ENCODE results near the gene PTPRD.

Gene PTPRD

GRCh38 chr9:8904771-8905515, 1707.9 kb downstream of the PTPRD start:
- no peak for DNase-seq (ENCODE audit: low read depth)

- DNase-seq (ENCODE audit: low read depth), result no peak
These were observed 1709.7 kb downstream of the PTPRD start for GRCh38 chr9:8903077-8903476.

DNA sequence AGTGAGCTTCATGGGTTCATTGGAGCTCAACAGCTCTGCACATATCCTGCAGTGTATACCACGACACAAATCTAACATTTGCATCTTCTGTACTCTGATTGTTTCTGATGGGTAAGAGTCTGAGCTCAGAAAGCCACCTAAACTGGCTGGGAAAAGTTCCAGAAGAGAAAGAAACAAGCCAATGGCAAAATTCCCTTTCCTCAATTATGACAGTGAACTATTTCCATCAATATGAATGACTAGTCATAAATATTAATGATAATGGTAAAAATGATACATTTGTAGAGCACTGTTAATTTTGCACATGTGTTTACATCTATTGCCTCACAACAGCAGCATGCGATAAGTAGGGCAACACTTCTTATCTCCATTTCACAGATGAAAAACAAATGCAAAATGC, 1711.7 kb downstream of the PTPRD start:
- DNase-seq (ENCODE audit: low read depth), result no peak

GRCh38 chr9:8899511-8899910, 1713.3 kb downstream of the PTPRD start:
- no peak for DNase-seq (ENCODE audit: low read depth)

DNA sequence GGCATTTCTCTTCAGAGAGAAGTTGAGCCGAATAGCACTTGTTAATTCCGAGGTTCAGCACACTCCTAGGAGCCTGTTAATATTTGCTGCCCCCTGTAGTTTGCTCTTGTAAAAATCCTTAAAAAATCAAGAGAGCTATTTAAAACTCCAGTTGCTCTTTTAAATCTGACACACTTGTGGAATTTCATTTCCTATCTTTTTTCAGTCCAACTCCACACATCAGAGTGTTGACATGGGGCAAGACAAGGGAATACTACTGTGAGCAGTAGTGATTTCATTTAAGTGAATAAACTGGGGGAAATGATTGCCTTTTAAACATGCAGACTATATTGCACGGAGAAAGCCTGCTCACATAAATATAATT, 1717.0 kb downstream of the PTPRD start:
- DNase-seq (ENCODE audit: low read depth), result no peak

DNA sequence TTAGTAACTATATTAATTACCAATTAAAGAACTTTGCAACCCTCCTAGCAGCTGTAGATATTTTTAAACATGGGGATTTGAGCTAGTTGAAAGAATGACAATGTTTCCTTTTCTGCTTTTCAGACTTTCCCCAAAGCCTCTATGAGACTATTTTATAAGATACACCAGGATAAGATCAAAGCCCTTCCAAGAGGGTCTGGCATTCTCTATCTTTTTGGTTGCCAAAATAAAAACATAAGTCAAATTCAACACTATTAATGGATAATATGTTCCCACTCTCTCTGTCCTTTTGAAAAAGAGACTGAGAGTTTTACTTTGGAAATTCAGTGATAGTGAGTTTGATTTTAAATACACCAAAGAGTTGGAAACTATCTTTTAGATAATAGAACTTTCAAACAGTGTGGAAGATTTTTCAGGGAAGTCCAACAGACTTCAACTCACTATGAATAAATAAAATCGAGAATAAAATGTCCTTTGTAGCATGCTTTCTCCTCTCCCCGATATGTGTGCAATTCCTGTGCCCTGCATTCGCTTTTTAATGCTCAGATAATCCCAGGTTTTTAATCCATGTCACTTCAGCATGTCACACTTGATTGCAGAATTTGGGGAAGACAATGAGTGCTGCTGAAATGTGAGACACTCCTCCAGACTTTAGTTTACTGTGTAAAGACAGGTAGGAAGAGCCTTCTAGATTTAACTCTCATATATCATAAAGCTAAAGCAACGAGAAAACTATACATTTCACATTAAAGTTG, 1717.5 kb downstream of the PTPRD start:
- DNase-seq (ENCODE audit: low read depth), result no peak

DNA sequence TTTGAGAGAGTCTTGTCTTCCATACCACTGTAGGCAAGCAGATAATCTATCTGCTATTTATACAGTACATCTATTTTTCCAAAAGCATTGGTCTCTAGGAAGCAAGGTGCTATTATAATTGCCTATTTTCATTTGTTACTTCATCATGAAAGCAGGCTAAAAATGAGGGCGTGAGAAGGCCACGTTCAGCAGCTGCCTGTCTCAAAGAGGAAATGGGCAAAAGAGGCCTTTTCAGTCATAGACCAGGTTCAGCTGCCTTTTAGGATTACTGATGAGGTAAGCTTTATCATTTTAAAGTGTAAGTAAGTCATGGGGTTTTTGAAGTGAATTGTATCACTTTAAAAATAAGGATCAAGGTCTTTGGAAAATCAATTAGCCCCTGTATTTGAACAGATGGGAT, 1722.1 kb downstream of the PTPRD start:
- DNase-seq (ENCODE audit: low read depth), result no peak

DNA sequence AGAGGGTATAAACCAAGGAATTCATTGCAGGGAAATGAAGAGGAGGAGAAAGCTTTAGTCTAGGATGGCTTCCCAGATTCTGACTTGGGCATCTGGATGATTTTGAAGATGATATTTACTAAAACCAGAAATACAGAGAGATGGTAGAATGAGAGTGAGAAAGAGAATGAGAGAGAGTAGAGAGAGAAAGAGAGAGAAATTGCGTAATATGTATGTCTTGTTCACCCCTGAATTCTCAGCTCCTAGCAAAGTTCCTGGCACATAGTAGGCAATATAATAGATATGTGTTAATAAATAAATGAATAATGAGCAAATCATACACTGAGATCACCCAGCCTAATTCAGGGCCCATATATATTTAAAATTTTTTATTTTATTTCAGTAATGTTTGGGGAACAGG, 1723.7 kb downstream of the PTPRD start:
- no peak for DNase-seq (ENCODE audit: low read depth)

DNA sequence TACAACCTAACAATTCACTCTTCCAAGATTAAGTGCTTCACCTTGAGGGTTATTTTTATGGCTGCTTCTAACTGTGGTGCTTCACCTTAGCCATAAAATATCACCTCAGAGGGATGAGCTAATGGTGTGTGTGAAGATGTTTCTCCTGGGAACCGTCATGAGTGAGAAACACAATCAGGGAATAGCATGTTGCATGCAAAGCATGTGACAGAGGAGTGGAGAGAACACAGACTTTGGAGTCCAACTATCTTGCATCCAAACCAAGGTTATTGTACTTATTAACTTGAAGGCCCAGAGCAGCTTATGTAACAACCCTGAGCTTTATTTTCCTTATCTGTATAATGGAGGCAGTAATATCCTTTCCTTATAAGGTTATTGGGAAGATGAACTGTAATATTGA, 1724.2 kb downstream of the PTPRD start:
- no peak for DNase-seq (ENCODE audit: low read depth)

GRCh38 chr9:8887369-8887768, 1725.4 kb downstream of the PTPRD start:
- DNase-seq (ENCODE audit: low read depth), result no peak

GRCh38 chr9:8883321-8883720, 1729.5 kb downstream of the PTPRD start:
- DNase-seq (ENCODE audit: low read depth), result no peak

- no peak for DNase-seq (ENCODE audit: low read depth)
These were observed 1732.7 kb downstream of the PTPRD start for GRCh38 chr9:8880060-8880459.

DNA sequence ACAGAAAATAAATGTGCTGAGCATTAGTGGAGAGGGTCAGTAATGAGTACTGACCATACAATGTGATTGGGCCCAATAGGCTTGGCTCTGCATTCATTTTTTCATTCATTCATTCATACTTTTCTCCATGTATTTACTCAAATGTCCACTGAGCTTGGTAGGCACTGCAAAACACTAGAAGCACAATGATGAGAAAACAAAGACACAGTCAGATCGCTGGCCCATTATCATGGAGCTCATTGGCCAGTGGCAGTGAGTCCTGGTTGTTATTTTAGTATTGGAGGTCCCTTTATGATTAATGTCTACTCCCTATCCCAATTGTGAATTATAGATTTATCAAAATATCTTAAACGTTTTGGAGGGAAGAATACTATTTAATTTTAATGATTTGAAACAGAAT, 1733.5 kb downstream of the PTPRD start:
- no peak for DNase-seq (ENCODE audit: low read depth)

GRCh38 chr9:8877753-8878494, 1734.9 kb downstream of the PTPRD start:
- DNase-seq (ENCODE audit: low read depth), result no peak

GRCh38 chr9:8876303-8876702, 1736.5 kb downstream of the PTPRD start:
- DNase-seq (ENCODE audit: low read depth), result no peak

GRCh38 chr9:8874482-8874881, 1738.3 kb downstream of the PTPRD start:
- DNase-seq (ENCODE audit: low read depth), result no peak

- no peak for DNase-seq (ENCODE audit: low read depth)
These were observed 1740.0 kb downstream of the PTPRD start for GRCh38 chr9:8872802-8873201.

- no peak for DNase-seq (ENCODE audit: low read depth)
These were observed 1740.9 kb downstream of the PTPRD start for GRCh38 chr9:8871796-8872445.

DNA sequence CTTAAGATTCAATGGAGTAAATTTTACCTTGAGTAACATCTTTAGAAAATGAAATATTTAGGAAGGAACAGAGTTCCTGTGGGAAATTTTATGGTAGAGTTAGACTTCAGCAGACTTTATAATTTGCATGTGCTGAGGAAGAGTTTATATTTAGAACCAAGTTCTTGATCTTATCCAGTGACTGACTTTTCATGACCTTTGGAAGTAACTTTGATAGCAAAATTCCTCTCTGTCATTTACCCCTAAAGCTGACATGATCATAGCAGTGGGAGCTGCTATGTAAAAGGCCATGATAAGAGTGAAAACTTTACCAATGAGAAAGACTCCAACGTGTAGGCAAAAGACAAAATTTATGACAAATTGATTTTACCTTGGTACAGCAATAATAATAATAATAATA, 1741.4 kb downstream of the PTPRD start:
- no peak for DNase-seq (ENCODE audit: low read depth)

DNA sequence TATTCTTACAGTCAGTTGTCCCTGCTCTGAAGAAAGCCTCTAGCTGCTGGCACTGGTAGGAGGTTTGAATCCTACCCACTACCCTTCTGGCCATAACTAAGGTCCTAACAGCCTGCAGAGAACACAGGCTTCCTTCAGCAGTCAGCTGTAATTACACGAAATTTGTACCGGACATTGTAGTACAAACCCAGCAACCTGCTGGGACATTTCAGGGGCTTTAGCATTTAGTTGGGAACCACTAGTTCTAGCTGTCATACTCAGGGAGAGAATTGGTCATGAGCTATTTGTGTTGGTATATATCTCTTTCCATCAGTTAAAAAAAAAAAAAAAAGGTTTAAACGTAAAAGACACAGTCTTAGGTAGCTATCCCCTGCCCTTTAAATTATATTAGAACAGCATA, 1743.0 kb downstream of the PTPRD start:
- no peak for DNase-seq (ENCODE audit: low read depth)

GRCh38 chr9:8868632-8869031, 1744.2 kb downstream of the PTPRD start:
- DNase-seq (ENCODE audit: low read depth), result no peak

GRCh38 chr9:8867148-8867547, 1745.7 kb downstream of the PTPRD start:
- no peak for DNase-seq (ENCODE audit: low read depth)

GRCh38 chr9:8864545-8864896, 1748.3 kb downstream of the PTPRD start:
- DNase-seq (ENCODE audit: low read depth), result no peak
